Raji (cell line): ENCODE measurements around the gene LNPEP.

ENCODE experiments used
- POLR2A ChIP-seq: IDR thresholded peaks from 2 replicates; pipeline ENCODE4 v1.6.1; 2011; ENCODE audit warnings: low read depth, low read length, control low read depth; ENCODE audit not compliant: insufficient read depth

The LNPEP gene

DNA sequence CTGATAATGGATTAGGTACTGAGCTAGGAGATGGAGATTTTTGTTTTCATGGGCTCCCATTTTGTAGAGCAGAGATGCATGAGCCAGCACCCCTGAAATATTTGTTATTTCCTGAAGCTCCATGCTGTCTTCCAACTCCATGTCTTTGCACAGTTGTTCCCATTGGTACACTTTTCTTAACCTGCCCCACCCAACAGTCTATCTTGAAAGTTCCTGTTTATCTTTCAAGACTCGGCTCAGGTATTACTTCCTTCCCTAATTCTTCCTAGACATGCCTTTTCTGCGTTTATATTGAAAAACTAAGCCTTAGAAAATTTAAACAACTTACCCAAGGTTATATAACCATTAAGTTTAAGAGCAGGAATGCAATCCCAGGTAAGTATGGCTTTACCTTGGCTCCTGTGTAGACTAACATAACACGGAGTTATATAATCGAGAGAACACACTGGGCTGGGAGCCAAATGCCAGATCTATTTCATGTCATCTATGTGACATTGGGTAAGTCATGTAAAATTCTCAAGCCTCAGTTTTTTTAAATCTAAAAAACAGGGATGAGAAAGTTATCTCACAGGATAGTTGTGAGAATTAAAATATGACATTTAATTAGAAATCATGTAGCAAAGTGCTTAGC, 139.1 kb downstream of the LNPEP start:
- TF ChIP-seq POLR2A: no peak

DNA sequence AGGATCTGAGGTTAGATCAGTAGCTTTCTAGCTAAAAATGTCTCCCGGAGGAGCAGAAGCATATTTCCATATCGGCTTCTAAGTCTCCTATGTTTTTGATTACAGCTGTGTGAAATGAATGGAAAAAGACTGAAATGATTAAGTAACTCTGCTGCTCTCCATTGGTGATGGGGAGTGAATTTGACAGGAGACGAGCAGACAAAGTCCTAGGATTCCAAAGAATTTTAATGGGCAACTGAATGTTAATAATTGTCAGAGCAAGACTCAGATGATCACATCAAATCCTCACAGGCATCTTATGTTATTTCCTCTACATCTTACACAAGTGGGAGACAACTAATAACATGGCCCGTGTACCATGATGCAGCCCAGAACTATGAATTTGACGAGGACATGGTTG, 139.8 kb downstream of the LNPEP start:
- TF ChIP-seq POLR2A: no peak

DNA sequence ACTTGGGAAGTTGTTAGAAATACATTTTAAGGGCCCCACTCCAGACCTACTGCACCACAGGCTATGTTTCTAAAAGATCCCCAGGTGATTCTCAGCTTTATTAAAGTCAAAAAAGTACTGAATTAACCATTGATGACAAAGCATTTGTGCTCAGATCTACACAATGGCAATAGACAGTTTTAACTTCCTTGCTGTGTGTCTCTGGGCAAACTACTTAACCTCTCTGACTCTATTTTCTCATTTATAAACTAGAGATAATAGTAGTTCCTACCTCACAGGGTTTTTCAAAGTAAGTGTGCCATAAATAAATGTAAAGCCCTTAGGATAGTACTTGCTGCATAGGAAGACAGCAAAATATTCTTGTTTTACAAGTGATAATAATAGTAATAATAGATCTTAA, 140.2 kb downstream of the LNPEP start:
- TF ChIP-seq POLR2A: no peak

DNA sequence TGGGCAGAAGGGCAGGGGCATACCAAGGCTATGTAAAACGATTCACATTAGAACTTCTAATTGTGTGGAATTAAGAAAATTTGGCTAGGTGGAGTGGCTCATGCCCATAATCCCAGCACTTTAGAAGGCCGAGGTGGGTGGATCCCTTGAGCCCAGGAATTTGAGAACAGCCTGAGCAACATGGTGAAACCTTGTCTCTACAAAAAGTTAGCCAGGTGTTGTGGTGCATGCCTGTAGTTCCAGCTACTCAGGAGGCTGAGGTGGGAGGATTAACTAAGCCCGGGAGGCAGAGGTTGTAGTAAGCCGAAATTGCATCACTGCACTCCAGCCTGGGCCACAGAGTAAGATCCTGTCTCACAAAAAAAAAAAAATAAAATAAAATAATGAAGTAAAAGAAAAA, 141.4 kb downstream of the LNPEP start:
- TF ChIP-seq POLR2A: no peak

DNA sequence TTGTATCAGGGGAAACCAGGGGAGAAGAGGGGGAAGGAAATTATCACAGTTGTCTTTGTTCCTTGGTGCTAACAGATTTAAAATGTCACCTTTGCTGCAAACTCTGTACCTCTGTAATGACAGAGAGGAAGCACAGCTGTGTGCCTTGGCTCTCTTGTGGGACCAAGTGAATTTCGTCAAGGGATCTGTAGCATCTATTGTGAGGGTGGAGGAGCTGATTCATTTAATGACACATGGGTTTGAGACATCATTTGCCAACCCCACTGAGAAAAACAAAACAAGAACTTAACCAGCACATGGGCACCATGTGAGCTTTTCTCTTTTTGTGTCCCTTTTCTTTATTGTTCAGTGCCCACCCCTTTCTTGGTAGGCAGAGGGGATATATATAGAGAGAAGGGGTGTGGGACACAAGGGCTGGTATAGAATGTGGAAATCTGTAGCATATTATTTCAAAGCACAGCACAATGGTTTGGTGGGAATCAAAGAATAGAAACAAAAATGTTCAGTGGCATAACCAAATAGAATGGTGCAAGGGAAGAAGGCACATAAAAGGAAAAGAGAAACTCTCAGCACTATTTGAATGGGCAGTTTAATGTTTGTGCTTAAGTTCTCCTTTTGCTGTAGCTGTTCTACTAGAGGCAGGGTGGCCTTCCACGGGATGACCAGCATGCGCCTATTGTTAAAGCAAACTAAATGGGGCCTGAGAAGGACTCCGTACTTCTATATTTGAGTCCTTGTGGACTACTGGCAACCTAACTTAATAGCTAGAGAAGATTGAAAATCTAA, 143.3 kb downstream of the LNPEP start:
- TF ChIP-seq POLR2A: no peak

DNA sequence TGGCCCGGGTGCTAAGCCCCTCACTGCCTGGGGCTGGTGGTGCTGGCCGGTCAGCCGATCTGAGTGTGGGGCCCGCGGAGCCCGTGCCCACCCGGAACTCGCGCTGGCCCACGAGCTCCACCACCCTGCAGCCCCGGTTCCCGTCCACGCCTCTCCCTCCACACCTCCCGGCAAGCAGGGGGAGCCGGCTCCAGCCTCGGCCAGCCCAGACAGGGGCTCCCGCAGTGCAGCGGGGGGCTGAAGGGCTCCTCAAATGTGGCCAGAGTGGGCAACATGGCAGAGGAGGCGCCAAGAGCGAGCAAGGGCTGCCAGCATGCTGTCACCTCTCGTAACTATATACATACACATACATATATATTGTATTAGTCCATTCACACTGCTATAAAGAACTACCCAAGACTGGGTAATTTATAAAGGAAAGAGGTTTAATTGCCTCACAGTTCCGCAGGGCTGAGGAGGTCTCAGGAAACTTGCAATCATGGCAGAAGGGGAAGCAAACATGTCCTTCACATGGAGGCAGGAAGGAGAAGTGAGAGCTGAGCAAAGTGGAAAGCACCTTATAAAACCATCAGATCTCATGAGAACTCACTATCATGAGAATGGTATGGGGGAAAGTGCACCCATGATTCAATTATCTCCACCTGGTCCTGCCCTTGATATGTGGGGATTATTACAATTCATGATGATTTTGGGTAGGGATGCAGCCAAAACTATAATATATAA, 149.7 kb downstream of the LNPEP start:
- TF ChIP-seq POLR2A: no peak
